Stimulated activated CD8-positive, alpha-beta memory T cell treated with anti-CD3 and anti-CD28 coated beads, Interleukin-15, amount 100 ng/mL, for 48 hours (primary cell): ENCODE results near the gene SIK3.

Experiments used
- DNase-seq, 2 donors: peaks; one replicate each; pipeline ENCODE4 v3.0.0-alpha.2; 2020; ENCODE audit warnings: low read depth in 2 of 2

Gene SIK3

DNA sequence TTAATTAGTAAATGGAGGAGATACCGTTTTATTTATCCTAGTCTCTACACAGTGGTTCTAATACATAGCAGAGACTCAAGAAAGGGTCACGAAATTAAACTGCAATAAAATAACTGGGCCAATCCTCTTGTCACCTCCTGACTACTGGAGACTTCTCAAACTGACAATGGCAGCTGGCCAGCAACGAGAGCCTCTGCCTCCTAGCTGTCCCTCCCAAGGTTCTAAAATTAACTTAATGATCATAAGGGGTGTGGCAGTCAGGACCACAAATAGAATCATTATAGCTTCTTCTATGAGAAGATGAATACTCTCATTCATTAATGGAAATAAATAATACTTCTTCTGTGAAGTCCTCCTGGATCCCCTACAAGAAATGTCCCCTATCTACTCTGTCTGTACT, 197.0 kb downstream of the SIK3 start:
- no peak for DNase-seq

DNA sequence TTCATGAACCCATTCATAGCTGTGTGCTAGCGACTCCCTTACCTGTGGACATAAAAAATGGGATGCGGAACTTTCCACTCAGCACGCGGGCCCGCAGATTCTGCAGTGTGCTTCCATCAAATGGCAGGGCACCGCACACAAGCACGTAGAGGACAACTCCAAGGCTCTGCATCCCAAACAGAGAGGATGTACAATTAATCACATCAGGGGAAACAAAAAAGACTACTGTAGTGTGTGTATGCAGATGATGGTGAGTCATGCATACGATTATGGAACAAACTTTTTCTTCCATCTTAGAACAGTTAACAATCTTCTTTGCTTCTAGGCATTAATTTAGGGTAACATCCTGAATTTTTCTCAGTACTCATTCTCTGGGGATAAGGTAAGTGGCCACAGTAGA, 202.0 kb downstream of the SIK3 start:
- no peak for DNase-seq

DNA sequence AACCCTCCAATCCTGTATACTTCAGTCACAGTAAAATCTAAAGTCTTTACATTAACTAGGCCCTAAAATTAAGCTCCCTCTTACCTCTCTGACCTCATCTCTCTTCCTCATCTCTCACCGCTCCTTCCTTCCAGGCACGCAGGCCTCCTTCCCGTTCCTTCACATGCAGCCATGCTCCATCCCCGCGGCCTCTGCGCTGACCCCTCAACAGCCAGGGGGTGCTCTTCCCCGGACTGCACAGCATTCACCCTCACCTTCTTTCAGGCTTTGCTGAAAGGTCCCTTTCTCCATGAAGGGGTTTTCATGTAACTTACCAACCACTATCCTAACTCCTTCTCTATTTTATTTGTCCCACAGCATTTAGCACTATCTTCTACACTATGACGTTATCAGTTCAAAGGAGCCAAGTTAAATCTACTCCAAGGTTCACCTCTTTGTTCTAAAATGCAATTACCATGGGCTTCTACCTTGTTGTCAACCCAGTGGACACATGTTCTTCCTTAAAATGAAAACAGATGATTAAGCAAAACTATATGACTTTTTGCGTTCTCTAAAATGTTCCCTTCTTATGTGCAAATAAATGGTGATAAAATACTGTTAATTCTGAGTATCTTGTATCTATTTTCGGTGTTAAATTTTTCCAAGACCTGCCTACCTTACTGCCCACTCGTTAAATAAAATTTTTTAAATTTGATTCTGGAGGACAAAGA, 203.0 kb downstream of the SIK3 start:
- no peak for DNase-seq

- DNase-seq, result no peak
These were observed 204.3 kb downstream of the SIK3 start for GRCh38 chr11:116893906-116894305.

- no peak for DNase-seq
These were observed 204.8 kb downstream of the SIK3 start for GRCh38 chr11:116893437-116893836.

DNA sequence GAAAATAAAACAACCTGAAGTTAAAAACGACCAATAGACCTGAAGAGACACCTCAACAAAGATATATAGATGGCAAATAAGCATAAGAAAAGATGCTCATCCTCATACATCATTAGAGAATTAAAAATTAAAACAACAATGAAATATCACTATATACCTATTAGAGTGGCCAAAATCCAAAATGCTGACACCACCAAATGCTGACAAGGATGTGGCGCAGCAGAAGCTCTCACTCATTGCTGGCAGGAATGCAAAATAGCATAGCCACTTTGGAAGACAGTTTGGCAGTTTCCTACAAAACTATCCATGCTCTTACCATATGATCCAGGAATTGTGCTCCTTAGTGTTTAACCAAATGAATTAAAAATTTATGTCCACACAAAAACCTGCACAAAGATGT, 205.9 kb downstream of the SIK3 start:
- DNase-seq, result no peak

DNA sequence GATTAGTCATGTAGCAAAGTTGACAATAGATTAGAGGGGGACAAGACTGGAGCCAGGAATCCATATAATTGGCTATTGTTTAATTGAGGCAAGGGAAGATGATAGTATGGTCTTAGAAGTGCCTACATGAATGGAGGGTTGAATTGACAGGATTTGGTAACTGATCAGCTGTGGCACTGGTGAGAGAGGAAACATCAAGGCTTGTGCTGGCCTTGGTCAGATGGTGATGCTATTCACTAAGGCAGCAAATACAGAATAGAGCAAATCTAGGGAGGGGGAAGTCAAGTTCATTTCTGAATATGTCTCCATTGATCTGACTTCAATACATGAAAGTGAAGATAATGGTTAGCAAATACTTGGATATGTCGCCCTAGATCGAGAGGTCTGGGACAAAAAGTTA, 206.5 kb downstream of the SIK3 start:
- DNase-seq, result no peak

DNA sequence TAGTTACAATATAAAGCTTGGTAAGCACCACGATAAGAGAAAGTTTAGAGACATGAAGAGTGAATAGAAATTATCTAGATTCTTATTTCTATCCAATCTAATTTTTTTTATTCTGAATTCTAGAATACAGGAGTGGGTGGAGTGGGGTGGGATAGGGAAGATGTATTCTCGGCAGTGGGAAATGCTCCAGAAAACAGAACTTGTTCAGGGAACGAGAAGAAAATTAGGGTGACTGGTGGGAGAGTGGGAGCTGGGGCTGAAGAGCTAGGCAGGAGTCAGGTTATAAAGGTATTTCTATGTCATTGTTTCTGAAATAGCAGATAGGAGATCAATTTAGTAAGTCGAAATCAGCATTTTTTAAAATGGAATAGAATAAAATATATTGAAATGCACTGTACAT, 207.6 kb downstream of the SIK3 start:
- no peak for DNase-seq

DNA sequence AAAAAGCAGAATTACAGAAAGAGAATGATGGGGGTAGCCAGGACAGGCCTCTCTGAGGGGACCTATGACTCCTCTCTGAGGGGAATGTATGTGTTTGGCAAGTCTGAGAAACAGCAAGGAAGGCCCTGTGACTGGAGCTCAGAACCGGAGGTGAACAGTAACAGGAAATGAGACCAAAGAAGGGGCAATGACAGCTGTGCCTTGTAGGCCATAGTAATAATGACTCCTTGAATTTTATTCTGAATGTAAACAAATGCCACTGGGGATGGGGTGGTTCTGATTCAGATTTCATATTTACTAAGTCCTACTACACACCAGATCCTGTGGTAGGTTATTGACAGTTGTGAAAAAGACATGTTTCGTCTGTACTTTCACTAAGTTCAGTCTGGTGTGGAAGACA, 208.0 kb downstream of the SIK3 start:
- no peak for DNase-seq

- no peak for DNase-seq
These were observed 209.2 kb downstream of the SIK3 start for GRCh38 chr11:116888884-116889549.

DNA sequence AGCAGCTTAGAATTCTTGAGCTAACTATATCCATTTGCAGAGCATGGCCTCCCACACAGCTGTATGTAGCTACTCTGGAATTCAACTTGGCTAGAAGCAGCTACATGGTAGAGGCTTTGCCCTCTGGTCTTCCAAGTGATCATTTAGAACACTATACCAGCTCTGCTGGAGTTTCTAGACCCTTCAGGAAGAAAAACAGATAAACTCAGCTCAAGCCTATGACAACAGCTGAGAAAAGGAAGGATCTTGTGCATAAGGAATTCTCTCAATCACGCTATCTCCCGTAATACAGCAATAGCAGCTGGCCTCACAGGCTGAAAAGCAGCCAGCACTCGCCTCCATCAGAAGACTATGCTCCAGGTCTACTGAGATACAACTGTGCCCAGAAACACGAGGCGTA, 210.2 kb downstream of the SIK3 start:
- no peak for DNase-seq

GRCh38 chr11:116885951-116886655, 212.1 kb downstream of the SIK3 start:
- DNase-seq, result no peak

- DNase-seq, result no peak
These were observed 215.8 kb downstream of the SIK3 start for GRCh38 chr11:116882386-116882785.

DNA sequence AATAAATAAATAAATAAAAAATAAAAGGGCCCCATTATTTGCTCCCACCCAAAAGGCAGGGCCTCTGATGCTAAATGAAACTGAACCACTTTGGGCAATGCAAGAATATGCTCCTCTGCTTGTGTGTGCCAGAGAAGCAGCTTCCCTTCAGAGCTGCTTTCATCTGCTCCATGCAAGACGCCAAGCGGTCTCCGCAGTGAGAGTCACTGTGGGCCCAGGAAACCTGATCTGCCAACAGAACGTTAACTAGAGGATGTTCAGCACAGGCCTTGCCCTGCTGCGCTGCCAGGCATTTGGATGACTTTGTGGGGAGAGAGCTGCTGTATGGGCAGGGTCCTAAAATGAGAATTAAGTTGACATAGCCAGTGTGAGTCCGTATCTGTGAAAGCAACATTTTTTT, 217.1 kb downstream of the SIK3 start:
- no peak for DNase-seq

GRCh38 chr11:116879800-116880625, 218.2 kb downstream of the SIK3 start:
- DNase-seq, result no peak

- DNase-seq, result no peak
These were observed 221.6 kb downstream of the SIK3 start for GRCh38 chr11:116876656-116877055.

DNA sequence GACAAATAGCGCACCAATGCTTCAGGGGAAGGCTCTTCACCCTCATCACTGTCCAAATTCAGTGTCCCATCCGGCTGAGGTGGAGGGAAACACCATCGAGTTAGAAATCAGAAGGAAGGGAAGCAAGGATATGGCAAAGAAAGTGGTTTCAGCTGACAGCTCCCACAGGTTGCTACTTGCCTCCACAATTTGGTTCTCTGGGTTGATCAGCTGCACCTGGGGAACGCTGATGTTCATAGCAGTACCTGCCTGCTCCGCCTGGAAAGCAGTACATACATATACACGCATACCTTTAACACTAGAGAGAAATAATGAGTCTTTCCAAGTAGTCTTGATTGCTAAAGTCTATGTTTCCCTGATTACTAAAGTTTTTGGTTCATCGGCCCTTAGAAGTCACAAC, 223.0 kb downstream of the SIK3 start:
- DNase-seq, result no peak

GRCh38 chr11:116874251-116874650, 224.0 kb downstream of the SIK3 start:
- DNase-seq, result no peak

- DNase-seq, result no peak
These were observed 224.8 kb downstream of the SIK3 start for GRCh38 chr11:116873381-116873780.

DNA sequence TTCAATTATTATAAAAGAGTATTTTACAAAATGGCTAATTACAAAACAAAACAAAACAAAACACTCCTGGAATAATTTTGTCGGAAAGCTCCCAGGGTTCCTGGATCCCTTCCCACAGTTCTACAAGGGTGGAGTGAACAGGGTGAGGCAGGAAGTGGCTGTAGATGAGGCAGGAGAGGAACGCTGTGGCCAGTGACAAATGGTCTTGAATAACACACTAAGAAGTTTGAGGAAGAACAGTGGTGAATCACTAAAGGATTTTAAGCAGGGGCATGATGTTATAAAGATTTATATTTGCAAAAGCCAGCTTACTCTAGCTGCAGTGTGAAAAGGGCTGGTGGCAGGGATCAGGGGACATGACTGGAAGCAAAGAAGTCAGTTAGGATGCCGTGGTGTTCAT, 227.0 kb downstream of the SIK3 start:
- no peak for DNase-seq

DNA sequence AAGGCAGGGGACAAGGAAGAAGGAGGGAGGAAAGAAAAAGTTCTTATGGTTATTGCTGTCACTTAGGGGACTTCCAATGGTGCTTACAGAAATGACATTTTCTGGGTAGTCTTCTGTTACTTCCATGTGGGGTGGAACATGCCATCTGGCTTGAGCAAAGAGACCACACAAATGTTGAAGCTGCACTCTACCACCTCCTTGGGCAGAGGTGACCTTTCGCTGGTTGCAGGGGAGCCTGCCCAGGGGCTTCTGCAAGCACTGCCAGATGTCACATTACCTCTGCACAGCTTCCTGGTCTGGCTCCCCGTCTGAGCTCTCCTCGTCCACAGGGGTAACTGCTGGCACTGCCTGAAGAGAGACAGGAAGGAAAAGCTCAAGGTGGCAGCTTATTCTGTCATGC, 228.2 kb downstream of the SIK3 start:
- no peak for DNase-seq

- DNase-seq, result no peak
These were observed 228.6 kb downstream of the SIK3 start for GRCh38 chr11:116869610-116870009.
